Ammon's horn (tissue), 1 donor: Measurements from ENCODE around the gene TBL2.
A peak's percentile ranks its signal among the peaks of the same experiment; 100 is the strongest.
"Not testable (repeated sequence)": the region's sequence is repeated elsewhere in the genome, so short reads cannot be mapped to it uniquely, and the experiment has no call there.

Source experiments
- DNase-seq: peaks from one replicate; pipeline ENCODE4 v3.0.0-alpha.2; 2016; ENCODE audit warnings: low spot score

The TBL2 gene

GRCh38 chr7:73606801-73607691 is 28.7 kb upstream of the TBL2 start:
- DNase-seq, result peak; percentile 54

GRCh38 chr7:73605601-73606220 is 27.3 kb upstream of the TBL2 start:
- no peak for DNase-seq

DNA sequence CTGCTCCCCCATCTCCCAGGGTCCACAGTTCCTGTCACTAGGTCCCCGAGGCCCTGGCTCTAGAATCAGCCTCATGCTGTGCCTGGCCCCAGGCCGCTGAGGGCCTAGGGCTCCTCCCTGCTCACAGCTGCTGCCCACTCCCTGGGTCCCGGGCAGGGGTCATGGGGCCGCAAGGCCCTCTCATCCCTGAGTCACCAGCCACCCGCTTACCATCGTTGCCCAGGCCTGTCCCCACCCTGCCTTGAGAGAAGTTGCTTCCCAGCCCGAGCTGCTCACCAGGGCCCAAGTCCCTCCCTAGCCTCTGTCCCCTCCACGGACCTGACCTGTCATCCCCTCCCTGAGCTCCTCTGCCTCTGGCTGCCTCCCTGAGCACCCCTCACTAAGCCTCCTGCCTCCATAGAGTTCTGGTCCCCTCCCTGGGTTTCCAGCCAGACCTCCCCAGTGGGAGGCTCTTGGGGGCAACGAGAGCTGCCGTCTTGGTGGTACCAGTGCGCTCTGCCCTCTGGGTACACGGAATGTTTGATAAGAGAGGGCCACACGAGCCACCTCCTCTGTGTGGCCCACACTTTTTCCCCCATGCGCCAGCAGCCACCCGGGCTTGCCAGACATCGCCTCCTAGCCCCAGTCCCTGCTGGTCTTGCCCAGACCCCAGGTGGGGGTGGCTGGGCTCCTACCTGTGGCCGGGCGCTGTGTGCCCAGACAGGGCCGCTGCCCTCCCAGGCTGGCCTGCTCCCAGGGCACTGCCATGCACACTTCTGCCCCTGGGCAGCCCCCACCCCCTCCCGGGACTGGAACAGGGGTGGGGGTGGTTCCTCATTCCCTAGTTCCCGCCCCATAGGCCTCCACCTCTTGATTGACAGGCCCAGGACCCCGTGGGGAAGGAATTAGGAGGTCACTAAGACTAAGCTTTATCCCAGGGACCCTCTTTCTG is 24.6 kb upstream of the TBL2 start:
- DNase-seq, result peak; percentile 58

DNA sequence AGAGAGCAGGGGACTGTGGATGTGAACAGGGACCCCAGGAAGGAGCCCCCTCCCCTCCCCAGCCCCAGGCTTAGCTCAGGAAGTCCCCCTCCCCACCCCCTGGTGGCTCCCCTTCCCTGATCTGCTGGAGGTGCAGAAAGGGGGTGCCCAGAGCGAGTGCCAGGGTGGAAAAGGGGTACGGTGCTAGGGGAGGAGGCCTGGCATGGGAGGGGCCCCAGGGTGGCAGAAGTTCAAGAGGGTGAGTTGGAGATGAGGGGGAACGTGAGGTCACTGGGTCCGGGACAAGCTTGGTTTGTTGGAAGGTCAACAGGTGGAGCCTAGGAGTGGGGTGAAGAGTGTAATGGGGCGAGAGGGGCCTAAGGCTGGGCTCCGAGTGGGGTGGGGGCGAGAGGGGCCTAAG is 21.5 kb upstream of the TBL2 start:
- DNase-seq, result no peak

DNA sequence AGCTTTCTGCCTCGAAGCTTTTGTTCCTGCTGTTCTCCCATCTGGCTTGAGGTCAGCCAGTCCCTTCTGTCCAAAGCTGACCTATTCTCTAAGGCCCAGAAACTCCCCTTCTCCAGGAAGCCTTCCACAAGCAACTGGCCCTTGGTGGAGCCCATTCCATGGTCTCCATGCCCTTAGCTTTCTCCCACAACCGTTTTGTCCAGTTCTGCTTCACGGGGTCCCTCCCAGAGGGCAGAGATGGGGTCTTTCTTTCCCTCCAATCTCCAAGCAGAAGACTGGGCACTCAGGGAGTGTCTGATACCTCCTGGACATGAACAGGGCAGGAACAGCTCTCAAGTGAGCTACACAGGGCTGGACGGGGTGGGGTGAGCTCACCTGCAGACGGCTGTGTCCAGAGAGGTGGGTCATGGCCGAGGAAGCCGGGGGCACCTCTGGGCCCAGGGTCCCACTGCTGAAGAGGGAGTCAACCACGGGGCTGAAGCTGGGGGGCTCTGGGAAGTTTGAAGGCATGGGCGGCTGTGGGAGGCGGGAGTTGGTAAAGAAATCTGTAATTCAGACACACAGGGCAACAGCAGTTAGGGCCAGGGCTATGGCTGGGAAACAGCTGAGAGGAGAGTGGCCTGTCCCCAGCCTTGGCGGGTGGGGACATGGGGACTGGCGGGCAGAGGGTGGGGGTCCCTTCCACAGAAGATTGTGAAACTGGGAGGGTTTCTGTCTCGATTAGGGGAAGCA is 20.9 kb upstream of the TBL2 start:
- no peak for DNase-seq

GRCh38 chr7:73597978-73598782 is 19.8 kb upstream of the TBL2 start:
- no peak for DNase-seq

DNA sequence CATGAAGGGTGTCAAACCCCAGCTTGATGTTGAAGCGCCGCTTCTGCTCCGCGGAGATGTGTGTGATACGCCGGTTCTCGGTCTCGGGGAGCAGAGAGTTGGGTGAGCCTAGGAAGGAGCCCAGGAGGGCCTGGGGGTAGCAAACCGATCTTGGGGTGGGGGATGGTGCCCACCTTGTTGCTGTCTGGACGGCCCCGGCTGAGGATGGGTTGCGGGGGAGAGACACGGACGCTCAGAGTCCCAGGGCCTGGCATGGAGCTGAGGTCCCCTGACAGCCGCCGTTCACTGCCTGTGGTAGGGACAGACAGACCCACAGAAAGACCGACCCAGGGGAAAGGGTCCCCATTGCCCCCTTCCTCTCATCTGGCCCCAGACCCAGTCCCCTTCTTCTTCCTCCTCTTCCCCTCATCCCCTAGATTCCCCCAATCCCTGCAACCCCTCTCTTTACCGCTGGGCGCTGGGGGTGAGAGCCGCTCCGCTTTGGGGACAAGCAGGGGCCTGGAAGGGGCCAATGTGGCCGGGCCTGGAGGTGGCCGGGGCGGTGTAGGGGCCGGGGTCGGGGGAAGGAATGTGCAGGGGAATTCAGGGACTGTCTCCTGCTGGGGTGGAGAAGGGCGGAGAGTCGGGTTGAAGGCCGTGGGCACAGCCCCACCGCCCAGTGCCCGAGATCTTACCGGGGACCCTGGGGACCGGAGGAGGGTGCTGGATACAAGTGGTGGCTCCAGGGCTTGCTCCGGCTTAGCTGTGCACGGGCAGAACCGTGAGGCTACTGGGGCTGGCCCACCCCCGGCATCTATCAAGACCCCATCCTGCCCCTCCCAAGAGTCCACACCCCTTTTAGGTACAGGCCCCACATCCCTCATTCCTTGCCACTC is 18.0 kb upstream of the TBL2 start:
- DNase-seq, result no peak

- no peak for DNase-seq
These were observed 17.0 kb upstream of the TBL2 start for GRCh38 chr7:73595358-73595757.

DNA sequence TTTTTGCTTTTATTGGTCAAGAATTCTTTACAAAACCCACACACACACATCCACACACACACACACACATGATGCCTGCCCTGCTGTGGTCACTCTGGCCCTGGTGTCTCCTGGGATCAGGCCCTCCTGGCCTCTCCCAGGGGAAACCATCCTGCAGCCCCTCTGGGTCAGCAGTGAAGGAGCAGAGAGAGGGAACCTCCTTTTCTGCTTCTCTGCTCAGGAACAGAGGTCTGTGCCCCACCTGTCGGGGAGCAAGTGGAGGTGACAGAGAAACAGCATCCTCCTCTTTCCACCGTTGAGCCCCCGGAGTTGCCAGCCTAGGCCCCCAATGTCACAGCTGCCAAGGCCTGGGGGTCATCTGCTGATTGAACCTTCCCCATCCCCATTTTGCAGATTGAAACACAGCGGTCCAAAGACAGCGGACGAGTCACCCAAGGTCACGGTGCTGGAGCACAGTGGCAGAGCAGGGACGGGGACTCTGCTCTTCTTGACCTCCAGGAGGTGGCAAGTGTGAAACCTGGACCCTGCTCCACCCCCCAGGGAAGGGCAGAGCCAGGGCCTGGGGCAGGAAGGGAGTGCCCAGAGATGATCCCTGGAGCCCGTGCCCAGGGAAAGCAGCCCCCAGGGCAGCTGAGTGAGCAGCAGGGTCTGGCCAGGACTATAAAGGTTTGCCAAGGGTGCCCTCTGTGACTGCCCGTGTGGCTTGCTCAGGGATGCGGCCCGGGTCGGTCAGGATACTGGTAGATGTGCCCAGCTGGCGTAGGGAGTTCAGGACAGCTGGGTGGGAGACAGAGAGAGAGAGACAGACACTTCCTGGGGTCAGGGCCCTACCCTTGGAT is 15.0 kb upstream of the TBL2 start:
- DNase-seq, result no peak

DNA sequence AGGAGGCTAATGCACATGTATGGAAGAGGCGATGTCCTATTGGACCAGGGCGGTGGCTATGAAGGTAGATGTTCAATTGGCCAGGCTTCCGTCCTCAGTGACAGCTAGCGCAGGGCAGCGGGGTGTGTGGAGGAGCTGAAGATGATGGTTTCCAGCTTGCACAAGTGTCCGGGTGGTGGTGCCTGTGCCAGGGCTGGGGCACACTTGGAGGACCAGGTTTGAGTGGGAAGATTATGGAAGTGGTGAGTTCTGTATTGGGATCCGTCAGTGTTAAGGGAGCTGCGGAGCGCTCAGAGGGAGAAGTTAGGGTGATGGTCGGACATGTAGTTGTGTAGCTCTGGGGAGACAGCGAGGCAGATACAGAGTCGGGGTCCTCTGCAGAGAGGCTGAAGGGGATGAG is 8.5 kb upstream of the TBL2 start:
- DNase-seq, result no peak

DNA sequence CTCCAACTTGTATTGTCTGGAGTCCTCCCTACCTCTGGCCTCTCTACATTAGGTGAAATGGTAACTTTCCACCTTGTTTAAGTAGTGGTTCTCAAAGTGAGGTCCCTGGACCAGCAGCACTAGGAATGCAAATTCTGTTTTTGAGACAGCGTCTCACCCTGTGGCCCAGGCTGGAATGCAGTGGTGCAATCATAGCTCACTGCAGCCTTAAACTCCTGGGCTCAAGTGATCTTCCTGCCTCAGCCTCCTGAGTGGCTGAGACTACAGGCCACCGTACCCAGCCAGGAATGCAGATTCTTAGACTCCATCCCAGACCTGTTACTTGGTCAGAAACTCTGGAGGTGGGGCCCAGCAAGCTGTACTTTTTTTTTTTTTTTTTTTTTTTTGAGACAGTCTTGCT is 6.8 kb upstream of the TBL2 start:
- DNase-seq, result no peak

DNA sequence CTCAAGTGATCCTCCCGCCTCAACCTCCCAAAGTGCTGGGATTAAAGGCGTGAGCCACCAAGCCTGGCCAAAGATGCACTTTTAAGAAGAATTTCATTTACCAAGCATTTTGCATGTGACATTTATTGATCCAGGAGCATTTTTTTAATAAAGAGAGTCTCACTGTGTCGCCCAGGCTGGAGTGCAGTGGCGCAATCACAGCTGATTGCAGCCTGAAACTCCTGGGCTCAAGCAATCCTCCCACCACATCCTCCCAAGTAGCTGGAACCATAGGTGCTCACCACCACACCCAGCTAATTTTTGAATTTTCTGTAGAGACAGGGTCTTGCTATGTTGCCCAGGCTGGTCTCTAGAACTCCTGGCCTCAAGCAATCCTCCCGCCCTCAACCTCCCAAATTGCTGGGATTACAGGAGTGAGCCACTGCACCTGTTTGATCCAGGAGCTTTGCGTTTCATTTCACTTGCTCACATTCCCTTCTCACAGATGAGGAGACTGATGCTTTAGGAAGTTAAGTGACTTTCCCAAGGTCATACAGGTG is 4.4 kb upstream of the TBL2 start:
- no peak for DNase-seq

DNA sequence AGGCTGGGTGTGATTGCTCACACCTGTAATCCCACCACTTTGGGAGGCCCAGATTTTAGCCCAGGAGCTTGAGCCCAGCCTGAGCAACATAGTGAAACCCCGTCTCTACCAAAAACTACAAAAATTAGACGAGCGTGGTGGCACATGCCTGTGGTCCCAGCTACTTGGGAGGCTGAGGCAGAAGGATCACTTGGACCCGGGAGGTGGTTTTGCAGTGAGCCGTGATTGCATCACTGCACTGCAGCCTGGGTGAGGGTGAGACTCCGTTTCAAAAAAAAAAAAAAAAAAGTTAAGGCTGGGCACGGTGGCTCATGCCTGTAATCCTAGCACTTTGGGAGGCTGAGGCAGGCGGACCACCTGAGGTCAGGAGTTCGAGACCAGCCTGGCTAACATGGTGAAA is 2.6 kb upstream of the TBL2 start:
- not testable (repeated sequence) for DNase-seq

DNA sequence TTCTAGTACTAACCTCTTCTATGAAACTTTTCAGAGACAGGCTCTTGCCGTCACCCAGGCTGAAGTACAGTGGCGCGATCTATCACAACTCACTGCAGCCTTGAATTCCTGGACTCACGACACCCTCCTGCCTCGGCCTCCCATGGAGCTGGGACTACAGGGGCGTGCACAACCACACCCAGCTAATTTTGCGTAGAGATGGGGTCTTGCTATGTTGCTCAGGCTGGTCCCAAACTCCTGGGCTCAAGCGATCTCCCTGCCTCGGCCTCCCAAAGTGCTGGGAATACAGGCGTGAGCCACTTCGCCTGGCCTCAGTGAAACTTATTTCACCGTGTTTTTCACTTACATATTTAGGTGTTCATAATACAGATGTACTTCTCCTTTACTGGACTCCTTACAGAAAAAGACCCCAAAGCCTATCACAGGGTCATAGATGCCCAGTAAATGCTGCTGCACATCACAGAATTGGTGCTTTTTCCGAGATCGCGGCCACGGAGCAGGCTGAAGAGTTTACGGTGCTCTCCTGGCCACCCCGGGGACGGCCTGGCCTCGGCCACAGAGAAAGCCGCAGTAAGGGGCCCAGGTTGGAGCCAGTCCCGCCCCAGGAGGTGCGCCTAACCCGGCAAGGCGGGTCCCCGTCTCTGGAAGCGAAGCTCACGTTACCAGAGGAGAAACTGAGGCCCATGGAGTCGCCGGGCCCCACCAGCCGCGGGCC is 595 bp downstream of the TBL2 start:
- no peak for DNase-seq

GRCh38 chr7:73573791-73574190 is 4.6 kb downstream of the TBL2 start:
- DNase-seq, result no peak

DNA sequence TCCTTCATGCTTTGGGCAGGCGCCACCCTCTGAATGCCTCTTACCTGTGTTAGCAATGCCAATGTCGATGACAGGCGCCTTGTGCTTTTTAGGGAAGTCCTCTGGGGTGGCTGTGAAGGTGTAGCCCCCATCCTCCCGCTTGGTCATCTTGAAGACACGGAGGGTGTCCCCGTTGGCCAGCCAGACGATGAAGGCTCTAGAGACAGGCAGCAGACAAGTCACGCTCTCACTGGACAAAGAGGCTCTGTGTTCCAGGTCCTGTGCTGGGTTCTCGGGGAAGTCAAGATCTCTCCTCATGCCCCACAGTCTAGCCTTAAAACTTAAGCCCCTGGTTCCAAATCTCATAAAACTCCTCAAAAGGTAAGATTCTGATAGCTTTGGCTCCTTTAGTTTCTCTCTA is 5.1 kb downstream of the TBL2 start:
- DNase-seq, result no peak

- no peak for DNase-seq
These were observed 5.6 kb downstream of the TBL2 start for GRCh38 chr7:73572767-73573186.

GRCh38 chr7:73570977-73571376 is 7.4 kb downstream of the TBL2 start:
- no peak for DNase-seq
